PC-9 (cell line): ENCODE measurements around the gene DOCK11.

ENCODE experiments used
- EZH2 ChIP-seq: fragments of 200-600 bp; sonication (generic); IDR thresholded peaks from 2 replicates; pipeline ENCODE4 v1.8.0; 2017; ENCODE audit warnings: antibody characterized with exemption, low read depth
- TF ChIP-seq, protein P1 (sequence below): fragments of 200-600 bp; sonication (generic); conservative IDR thresholded peaks from 2 replicates; pipeline ENCODE4 v1.6.1; 2017; ENCODE audit warnings: mixed run types, antibody characterized with exemption, mild to moderate bottlenecking, moderate library complexity

- TF ChIP-seq, protein P1, sequence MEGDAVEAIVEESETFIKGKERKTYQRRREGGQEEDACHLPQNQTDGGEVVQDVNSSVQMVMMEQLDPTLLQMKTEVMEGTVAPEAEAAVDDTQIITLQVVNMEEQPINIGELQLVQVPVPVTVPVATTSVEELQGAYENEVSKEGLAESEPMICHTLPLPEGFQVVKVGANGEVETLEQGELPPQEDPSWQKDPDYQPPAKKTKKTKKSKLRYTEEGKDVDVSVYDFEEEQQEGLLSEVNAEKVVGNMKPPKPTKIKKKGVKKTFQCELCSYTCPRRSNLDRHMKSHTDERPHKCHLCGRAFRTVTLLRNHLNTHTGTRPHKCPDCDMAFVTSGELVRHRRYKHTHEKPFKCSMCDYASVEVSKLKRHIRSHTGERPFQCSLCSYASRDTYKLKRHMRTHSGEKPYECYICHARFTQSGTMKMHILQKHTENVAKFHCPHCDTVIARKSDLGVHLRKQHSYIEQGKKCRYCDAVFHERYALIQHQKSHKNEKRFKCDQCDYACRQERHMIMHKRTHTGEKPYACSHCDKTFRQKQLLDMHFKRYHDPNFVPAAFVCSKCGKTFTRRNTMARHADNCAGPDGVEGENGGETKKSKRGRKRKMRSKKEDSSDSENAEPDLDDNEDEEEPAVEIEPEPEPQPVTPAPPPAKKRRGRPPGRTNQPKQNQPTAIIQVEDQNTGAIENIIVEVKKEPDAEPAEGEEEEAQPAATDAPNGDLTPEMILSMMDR: no peak
- no peak for TF ChIP-seq EZH2
Measured at GRCh38 chrX:118464501-118464900, 31.1 kb upstream of the DOCK11 start.
